GM21526 (cell line): Measurements from ENCODE around the gene KITLG.
"Not testable (repeated sequence)": the region's sequence is repeated elsewhere in the genome, so short reads cannot be mapped to it uniquely, and the experiment has no call there.

Source experiments
- ATAC-seq: cut with Tn5 transposase; IDR thresholded peaks from one replicate; pipeline ENCODE4 v1.9.1; 2021; ENCODE audit warnings: moderate library complexity; ENCODE audit not compliant: unreplicated experiment, low FRiP score

The KITLG gene

GRCh38 chr12:88546226-88546625 is 34.0 kb downstream of the KITLG start:
- no peak for ATAC-seq

GRCh38 chr12:88544991-88545980 is 35.0 kb downstream of the KITLG start:
- no peak for ATAC-seq

- ATAC-seq = no peak
Measured at GRCh38 chr12:88539893-88540292, 40.4 kb downstream of the KITLG start.

GRCh38 chr12:88538697-88539096 is 41.6 kb downstream of the KITLG start:
- no peak for ATAC-seq

- ATAC-seq = no peak
Measured at GRCh38 chr12:88538250-88538649, 42.0 kb downstream of the KITLG start.

- ATAC-seq = no peak
Measured at GRCh38 chr12:88530868-88531267, 49.4 kb downstream of the KITLG start.

- ATAC-seq = no peak
Measured at GRCh38 chr12:88529531-88530488, 50.5 kb downstream of the KITLG start.

- no peak for ATAC-seq
Measured at GRCh38 chr12:88522961-88523360, 57.3 kb downstream of the KITLG start.

- no peak for ATAC-seq
Measured at GRCh38 chr12:88520436-88520820, 59.8 kb downstream of the KITLG start.

GRCh38 chr12:88519802-88520435 is 60.4 kb downstream of the KITLG start:
- no peak for ATAC-seq

GRCh38 chr12:88518863-88519403 is 61.3 kb downstream of the KITLG start:
- ATAC-seq = no peak

GRCh38 chr12:88516811-88517210 is 63.5 kb downstream of the KITLG start:
- ATAC-seq = no peak

- ATAC-seq = no peak
Measured at GRCh38 chr12:88510843-88511242, 69.4 kb downstream of the KITLG start.

GRCh38 chr12:88509851-88510250 is 70.4 kb downstream of the KITLG start:
- no peak for ATAC-seq

- no peak for ATAC-seq
Measured at GRCh38 chr12:88509347-88509746, 70.9 kb downstream of the KITLG start.

GRCh38 chr12:88507851-88508250 is 72.4 kb downstream of the KITLG start:
- not testable (repeated sequence) for ATAC-seq

GRCh38 chr12:88507270-88507669 is 73.0 kb downstream of the KITLG start:
- ATAC-seq = no peak

GRCh38 chr12:88505696-88506095 is 74.6 kb downstream of the KITLG start:
- no peak for ATAC-seq

GRCh38 chr12:88503281-88503703 is 77.0 kb downstream of the KITLG start:
- no peak for ATAC-seq
